CD4-positive, alpha-beta T cell treated with Interleukin-4 for 1 hour (primary cell): ENCODE measurements around the gene APIP.

Source experiments
- DNase-seq, 2 donors: peaks; one replicate each; pipeline ENCODE4 v3.0.0-alpha.2; 2020 to 2022

Gene APIP, protein sequence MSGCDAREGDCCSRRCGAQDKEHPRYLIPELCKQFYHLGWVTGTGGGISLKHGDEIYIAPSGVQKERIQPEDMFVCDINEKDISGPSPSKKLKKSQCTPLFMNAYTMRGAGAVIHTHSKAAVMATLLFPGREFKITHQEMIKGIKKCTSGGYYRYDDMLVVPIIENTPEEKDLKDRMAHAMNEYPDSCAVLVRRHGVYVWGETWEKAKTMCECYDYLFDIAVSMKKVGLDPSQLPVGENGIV

DNA sequence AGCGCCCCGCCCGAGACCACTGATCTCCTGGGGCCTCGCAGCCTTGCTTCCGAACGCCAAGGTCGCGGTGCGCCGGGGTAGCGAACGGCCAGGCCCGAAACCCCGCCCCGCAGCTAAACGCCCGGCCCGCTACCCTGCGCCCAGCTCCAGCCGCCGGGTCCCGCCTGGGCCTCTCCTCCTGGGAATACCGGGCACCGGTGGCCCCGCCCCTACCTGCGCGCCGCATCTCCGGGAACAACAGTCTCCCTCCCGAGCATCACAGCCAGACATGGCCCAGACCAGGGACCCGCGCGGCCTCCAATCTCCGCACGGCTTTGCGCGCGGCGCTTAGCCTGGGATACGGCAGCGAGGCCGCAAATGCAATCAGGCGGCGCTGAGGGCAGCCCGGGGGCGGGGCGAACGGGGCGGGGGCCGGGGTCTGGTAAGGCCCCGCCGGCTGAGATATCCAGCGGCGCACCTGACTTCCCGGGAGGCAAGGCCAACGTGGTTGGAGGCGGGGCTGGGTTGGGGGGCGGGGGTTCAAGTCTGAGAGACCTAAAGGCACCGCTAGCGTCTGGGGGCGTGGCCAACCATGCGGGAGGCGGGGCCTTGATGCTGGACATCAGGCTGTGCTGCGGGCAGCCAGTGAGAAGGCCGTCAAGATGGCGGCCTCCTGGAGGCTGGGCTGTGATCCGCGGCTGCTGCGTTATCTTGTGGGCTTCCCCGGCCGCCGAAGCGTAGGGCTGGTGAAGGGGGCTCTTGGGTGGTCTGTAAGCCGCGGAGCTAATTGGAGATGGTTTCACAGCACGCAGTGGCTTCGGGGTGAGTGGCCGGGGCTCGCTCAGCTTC is at the start of gene APIP, which contains the start of gene PDHX:
TSS of gene APIP (minus strand) at position 365 of the 828 bp plus-strand sequence. CDS start at position 270, 95 bp downstream.
TSS of gene PDHX (plus strand) at position 604 of the 828 bp plus-strand sequence. CDS start at position 642, 38 bp downstream.
- peak; percentile 94 to 98 for DNase-seq

DNA sequence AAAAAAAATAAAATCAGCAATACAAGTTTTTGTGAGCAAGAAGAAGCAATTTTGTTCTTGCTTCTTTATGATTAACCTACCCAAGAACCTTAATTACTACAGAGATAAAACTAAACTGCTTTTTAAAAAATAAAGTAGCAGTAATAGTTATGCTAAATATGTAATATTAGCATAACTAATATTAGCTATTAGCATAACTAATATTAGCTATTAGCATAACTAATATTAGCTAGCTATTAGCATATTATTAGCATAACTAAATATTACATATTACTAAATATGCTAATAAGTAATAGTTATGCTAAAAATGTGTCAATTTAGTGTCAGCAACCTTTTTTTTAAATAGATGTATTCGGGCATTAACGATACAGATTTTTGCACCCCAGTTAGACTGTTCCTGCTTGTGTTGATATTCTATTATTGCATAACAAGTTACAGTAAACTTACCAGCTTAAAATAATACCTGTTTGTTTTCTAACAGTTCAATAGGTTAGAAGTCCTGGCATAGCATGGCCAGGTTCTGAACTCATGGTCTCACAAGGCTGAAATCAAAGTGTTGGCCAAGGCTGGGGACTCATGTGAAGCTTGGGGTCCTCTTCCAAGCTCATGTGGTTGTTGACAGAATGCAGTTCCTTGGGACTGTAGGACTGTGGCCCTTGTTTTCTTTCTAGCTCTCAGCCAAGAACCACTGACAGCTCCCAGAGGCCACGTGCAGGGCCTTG is 48.6 kb upstream of the APIP start:
- DNase-seq, result no peak

DNA sequence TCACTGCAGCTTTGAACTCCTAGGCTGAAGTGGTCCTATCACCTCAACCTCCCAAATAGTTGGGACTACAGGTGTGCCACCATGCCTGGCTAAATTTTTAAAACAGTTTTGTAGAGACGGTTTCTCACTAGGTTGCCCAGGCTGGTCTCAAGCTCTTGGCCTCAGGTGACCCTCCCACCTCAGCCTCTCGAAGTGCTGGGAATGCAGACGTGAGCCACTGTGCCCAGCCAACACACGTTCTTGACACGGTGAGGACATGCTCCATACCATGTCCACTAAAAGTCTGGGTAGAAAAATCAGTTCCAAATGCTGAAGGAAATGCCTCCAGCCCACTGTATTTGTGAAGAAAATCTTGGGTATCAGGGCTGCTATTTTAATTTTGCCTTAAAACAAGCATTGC is 47.2 kb upstream of the APIP start:
- no peak for DNase-seq

DNA sequence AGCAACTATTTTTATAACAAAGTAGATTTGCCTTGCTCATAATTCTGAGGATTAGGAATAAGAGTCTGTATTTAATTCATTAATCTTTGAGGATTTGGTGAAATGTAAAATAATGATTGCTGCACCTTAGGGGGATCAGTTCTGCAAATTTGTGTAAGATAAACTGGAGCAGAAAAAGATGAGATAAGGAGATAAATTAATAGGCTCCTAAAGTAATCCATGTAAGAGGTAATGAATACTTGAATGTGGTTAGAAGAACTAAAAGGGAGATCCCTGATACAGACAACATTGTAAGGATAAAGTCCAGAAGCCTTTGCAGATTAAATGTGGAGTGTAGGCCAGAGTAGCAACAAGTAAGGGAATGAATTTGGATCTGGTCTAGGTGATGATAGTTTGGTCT is 45.9 kb upstream of the APIP start:
- no peak for DNase-seq

DNA sequence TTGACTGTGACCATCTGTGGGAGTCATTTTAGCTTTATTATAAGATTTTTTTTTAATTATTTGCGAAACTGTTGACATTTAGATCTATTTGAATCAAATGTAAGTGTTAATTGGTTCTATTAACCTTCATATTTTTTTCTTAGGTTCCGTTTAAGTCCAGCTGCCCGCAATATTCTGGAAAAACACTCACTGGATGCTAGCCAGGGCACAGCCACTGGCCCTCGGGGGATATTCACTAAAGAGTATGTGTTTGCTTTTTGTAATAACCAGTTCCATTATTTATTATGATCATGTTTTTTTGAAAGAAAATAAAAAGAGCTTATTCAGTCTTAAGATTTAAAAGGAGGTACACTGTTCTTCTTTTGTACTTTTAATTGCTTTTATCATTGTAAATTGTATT is 44.1 kb upstream of the APIP start:
- DNase-seq, result no peak

DNA sequence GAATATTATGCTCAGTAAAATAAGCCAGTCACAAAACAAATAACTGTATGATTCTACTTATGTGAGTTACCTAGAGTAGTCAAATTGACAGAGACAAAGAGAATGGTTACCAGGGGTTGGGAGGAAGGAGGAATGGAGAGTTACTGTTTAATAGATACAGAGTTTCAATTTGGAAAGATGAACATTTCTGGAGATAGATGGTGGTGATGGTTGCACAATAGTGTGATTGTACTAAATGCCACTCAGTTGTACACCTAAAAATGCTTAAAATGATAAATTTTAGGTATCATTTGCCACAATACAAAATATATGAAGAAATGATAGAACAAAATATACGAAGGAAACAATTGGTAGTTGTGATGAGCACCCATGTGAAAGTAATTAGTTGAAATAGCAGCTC is 43.6 kb upstream of the APIP start:
- DNase-seq, result no peak

DNA sequence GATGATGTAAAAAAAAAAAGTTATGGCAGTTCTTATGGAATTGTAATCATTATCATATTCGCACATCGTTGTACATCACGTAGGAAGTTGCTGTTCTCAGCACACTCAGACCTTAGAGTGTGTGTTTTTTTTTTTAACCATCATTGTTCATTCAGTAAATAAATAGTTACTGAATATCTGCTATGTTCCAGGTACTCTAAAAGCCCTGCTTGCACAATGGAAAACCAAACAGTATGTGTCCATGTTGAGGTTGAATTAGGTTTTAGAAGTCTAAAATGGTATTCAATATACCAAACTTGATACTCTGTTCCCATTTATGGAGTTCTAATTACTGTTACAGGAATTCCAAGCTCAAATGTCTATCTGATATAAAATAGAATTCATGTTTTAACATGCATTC is 41.4 kb upstream of the APIP start:
- no peak for DNase-seq

DNA sequence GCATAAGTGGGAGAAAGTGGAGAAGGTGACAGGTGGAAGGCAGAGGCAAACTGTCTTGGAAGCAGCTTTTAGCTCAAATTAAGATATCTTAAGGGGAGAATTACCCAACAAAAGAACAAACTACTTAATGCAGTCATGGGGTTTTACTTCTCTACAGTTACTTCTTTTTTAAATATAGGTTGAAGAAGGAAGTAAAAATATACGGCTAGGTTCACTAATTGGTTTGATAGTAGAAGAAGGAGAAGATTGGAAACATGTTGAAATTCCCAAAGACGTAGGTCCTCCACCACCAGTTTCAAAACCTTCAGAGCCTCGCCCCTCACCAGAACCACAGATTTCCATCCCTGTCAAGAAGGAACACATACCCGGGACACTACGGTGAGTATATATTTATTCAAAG is 41.0 kb upstream of the APIP start:
- no peak for DNase-seq

DNA sequence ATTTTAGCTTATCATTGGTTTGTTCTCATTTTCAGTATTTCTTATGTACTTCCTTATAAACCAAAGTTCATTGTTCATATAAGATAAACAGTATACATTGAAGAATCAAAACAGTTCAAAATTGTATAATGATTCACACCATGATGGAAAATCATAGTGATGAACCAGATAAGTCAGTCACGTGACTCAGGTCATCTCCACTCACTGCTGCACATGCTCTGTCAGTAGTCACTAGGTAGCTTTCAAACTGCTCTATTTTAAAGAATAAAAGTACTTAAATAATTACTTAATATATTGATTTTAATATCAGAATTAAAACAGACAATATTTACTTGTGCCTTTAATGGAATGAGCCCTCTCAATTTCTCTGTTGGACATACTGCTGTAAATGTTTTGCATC is 37.8 kb upstream of the APIP start:
- no peak for DNase-seq

DNA sequence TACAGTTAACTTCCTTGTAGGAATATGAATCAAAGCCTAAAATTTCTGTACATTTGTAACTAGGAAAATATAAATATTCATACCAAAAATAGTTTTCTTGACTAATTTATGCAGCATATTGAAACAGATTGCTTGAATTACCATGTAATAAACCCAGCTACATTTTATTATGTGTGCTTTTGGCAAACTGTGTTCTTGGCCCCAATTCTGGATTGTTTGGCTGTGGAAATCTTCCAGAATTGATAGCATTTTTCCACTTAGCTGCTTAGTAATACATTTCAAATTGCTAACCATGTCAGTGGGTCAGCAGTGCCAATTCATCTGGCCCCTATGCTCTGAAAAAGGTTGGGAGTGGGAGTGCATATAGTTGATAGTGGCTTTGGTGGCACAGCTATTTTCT is 32.5 kb upstream of the APIP start:
- DNase-seq, result no peak

DNA sequence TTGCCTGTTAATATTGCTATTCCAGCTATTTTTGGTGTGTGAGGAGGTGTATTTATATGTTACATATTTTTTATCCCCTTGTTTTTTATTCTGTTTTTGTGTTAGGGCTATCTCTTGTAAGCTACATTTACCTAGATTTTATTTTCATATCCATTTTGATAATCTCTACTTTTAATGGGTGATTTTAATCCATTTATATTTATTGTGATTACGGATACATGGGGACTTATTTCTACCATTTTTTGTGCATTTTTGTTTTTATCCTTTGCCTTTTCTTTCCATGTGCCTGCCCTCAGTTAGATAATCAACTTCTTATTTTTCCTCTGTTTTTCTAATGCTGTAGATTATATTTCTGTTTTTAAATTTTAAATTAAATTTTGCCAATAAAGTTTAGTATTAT is 28.5 kb upstream of the APIP start:
- DNase-seq, result no peak

DNA sequence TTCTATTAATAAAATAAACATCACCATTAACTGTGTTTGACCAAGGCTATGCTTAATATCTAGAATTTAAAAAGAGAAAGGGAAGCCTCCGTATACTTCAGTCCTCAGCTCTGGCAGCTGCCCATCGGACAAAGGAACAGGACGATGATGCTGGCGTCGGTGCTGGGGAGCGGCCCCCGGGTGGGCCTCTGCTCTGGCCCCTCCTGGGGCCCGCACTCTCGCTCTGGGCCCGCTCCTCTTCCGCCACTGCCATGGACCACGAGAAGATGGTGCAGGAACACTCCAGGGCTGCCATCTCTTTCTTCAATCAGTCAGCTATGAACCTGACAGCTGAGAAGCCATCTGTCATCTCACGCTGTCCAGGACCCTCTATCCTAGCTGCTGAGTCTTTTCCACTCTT is 25.5 kb upstream of the APIP start:
- DNase-seq, result no peak

DNA sequence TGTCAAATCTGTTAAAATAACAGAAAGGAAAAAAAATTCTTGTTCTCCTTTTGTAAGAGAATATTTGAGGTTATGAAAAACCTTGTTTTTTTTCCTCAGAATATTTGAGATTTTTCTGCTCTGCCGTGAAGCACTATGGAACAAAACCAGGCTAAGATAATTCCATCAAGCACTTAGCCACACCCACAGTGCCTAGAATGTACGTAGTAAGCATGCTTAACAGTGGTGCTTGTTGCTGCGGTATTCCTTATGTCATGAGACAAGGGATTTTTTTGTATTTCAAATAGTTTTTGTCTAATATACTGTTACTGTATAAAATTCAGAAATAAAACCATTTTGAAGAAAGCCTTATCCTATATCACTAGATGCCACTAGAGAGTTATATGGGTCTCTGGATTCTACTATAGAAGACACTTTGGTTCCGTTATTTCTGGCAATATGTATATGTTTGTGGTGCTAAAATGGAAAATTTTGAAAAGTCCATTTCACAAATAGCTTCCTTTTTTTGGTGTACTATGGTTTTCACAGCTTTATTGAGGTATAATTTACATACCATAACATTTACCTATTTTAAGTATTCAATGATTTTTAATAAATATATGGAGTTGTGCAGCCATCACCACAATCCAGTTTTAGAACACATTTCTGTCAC is 24.0 kb upstream of the APIP start:
- no peak for DNase-seq

DNA sequence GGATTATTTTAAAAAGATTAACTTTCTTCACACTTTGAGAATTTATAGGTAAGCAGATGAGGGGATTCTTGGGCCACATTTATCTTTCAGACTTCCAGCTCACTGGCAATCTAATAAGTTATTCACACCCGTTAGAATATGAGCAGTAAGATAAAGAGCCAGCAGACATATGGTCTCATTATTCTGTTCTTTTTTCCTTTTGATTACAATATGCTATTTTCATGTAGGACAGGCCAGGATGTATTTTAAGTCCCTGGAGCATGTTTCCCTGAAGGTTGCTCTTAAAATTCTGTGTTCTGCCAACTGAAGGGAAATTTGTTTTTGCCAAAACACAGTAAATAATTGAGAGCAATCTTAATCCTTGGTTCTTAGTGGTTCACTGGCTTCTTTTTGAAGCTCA is 22.4 kb upstream of the APIP start:
- no peak for DNase-seq

DNA sequence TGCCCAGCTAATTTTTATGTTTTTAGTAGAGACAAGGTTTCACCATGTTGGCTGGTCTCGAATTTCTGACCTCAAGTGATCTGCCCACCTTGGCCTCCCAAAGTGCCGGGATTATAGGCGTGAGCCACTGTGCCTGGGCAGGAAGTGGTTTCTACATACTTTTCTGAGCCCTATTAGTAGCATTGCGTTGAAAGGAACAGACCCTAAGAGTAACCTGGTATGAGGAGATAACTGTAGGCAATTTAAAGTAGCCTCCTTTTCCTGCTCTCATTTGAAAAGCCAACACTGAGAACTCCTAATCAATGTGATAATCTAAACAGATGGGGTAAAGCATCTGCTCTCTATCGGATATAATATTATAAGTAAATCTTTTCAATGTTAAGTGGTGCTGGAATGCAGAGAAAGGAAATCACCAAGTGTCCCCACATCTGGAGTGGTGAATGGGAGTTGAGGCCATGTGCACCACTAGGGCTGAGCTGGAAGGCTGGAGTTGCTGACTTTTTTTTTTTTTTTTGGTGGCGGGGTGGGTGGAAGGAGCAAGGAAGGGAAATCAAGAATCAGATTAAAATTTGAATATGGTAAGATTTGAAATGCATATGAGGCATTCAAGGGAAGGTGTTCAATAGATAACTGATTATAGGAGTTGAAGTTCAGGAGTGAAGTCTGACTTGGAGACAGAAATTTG is 20.9 kb upstream of the APIP start:
- no peak for DNase-seq

DNA sequence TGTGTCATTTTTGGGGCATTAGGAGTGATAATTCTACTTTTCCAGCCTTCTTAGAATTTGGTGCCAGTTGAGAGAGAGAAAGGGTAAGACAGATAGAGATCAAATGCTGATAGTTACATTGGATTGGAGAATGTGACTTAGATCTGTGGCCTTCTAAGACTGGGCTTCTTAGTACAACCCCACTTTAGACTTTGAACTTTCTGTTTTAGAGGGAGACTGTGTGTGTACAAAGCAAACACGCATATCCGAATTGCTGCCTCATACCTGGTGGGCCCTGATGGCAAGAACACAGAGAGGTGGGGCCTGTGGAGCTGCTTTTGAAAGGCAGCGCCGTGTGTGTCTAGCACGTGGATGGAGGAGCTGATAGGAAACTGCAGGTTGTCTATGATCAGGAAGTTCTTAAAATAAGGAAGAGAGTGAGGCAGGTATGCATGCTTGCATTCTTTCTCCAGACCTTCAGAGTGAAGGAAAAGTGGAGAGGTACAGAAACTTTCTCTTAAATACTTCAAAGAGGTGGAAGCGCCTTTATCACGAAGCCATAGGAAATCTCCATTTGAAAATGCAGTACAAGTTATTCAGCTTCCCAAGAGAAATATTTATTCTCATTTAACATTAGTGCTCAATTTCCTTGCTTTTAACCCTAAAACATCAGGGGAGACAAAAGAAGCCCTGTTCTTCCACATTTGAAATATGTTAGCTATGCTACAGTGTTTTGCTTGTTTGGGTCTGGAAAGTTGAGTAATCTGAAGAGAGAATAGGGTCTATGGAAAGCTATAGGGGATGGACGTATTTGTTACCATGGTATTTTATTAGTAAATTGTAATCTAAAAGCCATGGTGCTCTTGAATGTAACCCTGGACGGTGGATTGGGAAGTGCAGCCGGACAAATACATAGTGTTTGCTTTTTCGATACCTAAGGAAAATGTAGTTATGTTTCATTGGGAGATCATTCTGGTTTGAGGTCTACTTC is 13.9 kb upstream of the APIP start:
- DNase-seq, result no peak

DNA sequence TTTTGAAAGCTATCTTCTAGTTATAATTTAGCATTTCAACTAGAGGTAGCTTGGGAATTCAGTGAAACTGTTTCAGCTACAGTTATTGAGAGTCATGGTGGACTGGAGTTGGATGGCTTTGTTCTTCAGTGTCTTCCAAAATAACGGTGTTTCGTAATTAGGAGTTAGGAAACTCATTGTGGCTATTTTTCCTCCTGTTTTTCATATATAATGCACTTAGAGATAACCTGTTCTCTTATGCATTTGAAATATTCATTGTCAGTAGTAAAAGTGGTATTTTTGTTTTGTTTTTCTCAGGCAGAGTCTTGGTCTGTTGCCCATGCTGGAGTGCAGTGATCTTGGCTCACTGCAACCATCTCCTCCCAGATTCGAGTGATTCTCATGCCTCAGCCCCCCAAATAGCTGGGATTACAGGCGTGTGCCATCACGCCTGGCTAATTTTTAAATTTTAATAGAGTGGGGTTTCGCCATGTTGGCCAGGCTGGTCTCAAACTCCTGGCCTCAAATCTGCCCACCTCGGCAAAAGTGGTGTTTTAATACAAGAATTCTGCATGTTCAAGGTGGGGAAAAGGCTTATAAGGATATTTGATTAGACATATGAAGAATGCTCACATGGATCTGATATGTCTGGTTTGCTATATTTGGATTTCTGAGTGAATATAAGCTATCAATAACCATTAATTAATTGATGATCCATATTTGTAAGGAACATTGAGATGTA is 12.9 kb upstream of the APIP start:
- DNase-seq, result no peak

DNA sequence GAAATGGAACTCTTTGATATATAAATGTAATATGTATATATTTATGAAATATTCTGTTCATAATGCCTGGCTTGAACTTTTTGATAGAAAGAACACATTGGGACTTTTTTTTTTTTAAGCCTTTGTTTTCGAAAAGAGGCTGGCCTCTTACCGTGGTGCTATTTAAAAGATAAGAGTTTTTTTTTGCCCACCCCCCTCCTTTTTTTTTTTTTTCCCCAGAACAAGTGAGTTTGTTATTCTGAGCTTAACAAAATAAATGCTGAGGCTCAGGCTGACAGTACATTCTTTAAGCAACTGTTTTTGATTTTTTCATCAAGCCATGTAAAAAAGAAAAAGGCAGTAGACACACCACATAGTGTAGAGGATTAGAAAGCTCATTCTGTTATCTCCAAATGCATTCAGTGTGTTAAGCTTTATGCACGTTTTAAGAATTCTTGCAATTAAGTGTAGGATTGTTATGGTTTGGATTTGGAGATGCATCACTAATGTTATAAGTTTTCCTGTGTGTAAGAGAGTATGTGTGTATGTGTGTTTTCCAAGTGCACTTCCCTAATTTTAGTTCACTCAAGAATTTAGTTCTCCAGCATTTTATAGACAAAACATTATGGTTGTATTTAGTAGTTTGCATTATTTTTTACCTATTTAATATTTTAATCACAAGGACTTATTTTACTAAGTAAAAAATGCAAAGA is 12.2 kb upstream of the APIP start:
- no peak for DNase-seq

DNA sequence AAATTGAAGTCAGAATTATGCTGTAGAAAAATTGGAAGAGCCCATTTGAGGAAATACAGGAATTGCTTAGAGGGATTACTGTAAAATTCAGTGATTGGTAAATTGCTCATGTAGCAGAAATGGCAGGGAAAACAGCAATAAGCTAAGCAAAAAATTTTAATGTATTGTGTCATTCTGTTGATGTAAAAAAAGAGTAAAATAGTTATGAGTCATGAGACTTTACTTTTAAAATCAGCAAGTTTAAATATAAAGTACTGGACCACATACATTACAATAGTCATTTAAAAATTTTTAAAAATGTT is 10.6 kb upstream of the APIP start:
- no peak for DNase-seq

DNA sequence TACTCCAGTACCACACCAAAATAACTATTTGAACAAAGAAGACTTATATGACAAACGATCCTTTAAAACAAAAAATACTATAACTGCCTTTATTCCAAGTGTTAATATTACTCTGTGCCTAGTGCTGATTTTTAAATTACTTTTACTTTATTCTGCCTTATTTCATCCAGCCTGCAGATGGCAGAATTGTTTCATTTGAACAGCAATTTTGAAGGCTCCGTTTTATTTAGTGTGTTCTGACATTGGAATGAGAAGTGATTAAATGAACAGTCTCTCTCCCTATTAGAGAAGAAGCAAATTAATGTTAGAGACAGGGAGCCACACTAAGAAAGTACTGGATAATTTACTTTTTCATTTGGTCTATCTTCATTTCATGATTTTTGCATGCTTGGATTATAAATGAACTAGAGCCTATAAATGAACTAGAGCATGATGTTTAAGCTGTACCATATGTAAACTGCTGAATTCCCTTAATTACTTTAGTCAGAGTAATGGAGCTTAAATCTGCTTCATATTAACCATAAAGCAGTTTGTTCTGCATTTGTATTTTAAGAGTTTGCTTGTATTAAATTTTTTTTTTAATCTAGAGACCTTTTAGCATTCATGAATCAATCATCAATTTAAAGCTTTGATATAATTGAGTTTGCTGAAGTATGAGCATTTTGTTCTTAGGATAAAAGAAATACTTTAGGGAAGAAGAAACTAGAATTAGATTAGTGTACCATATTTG is 10.1 kb upstream of the APIP start:
- peak in 1 of 2 donors; percentile 69 for DNase-seq
